Left ventricle myocardium inferior (tissue), 1 donor: Measurements from ENCODE around the gene SLC22A23. TPM values are rescaled to one million over a fixed set of nuclear protein-coding genes. Genes with fewer than 3 reads are reported as not detected.

ENCODE experiments used
- DNase-seq: peaks from one replicate; pipeline ENCODE4 v3.0.0-alpha.2; 2020
- H3K27ac ChIP-seq: fragments of 200-600 bp; replicated peaks from 2 replicates; pipeline ENCODE4 v1.8.0; 2021
- H3K27me3 ChIP-seq: fragments of 200-600 bp; 2 replicates; pipeline ENCODE4 v1.8.0; 2021; ENCODE audit warnings: low read depth
- H3K36me3 ChIP-seq: fragments of 200-600 bp; 2 replicates; pipeline ENCODE4 v1.8.0; 2021
- H3K4me1 ChIP-seq: fragments of 200-600 bp; 2 replicates; pipeline ENCODE4 v1.8.0; 2021
- H3K4me3 ChIP-seq: fragments of 200-600 bp; 2 replicates; pipeline ENCODE4 v1.8.0; 2021; ENCODE audit warnings: mild to moderate bottlenecking, moderate library complexity
- H3K9me3 ChIP-seq: fragments of 200-600 bp; replicated peaks from 2 replicates; pipeline ENCODE4 v1.8.0; 2021
- CTCF ChIP-seq: fragments of 200-600 bp; IDR thresholded peaks from 2 replicates; pipeline ENCODE4 v1.8.0; 2021; ENCODE audit warnings: antibody characterized with exemption, mild to moderate bottlenecking, borderline replicate concordance
- intact Hi-C: fragments of 100-400 bp; cut with micrococcal nuclease; formaldehyde crosslinking; loops from one replicate; pipeline ENCODE4 v1.11.0; 2022
- total RNA-seq: library from RNA; stranded (reverse); fragmentation: NEBNext Ultra II Directional; extraction: Animal tissue kit (Norgen Biotek cat#: 25700); gene quantifications from one replicate; pipeline ENCODE4 v1.2.1, GENCODE V29; 2021
- donor health status: DM: no; HTN: yes; CAD: no; lungs with severe emphysema.

The SLC22A23 gene
- total RNA-seq, 1 donor from 2014 or later: 7.0 TPM

DNA sequence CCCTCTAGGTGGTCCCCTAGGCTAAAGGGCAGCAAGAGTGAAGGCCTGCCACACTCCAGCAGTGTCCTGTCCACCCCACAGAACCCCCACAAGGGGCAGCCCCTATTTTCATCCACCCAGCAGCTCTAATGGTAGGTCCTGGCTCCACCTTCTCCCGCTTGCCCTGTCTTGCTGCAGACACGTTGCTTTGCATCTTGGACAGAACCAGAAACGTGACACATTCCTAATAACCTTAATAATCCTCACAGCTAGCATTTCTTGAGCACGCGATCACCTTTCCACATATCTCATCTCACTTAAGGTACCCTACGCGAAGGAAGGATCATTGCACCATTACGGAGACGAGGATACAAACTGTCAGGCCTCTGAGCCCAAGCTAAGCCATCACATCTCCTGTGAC, 11.7 kb upstream of the SLC22A23 start:
- no peaks in the 10 kb centered on the region for H3K36me3 ChIP-seq
- no peak overlapping the region for H3K4me3 ChIP-seq
- TF ChIP-seq CTCF: no peak
- no peak for DNase-seq
- intact Hi-C loops: no loop called here
- no peaks in the 10 kb centered on the region for H3K27me3 ChIP-seq
- no peaks in the 10 kb centered on the region for H3K9me3 ChIP-seq
- no peak overlapping the region for H3K27ac ChIP-seq
- peaks cover 10% of the 10 kb centered on the region for H3K4me1 ChIP-seq

- Histone ChIP-seq H3K27me3 (no peaks in the 10 kb centered on the region), H3K27ac (no peak overlapping the region), H3K36me3 (no peaks in the 10 kb centered on the region), H3K9me3 (no peaks in the 10 kb centered on the region), H3K4me3 (no peak overlapping the region), H3K4me1 (peaks cover 8% of the 10 kb centered on the region)
- no peak for DNase-seq
- TF ChIP-seq CTCF: no peak
- intact Hi-C loops: no loop called here
Measured at GRCh38 chr6:3467996-3468395, 11.1 kb upstream of the SLC22A23 start.

DNA sequence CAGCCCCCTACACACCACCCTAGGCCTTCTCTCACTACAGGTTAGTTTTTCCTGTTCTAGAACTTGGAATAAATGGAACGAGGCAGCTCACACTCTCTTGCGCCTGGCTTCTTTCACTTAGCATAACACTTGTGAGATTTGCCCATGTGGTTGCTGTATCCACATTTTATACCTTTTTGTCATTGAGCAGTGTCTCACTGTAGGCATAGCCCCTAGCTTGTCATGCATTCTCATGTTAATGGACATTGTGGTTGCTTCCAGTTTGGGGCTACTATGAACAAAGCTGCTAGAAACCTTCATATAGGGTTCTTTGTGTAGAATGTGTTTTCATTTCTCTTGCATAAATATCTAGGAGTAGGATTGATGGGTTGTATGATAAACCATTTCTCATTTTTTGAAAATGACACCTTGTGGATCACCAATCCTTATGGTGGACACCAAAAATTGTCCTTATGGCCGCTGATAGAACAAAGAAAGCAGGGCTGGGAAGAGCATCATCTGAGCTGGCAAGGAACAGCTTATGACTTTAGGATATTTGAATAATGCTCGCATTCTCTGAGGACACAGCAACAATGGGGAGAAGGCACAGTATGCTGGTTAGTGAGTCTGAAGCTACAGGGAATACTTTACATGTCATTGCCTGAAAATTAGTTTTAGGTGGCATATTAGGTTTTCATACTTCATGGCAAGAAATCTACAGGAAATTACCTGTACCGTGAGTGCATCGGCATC, 9.8 kb upstream of the SLC22A23 start:
- H3K36me3 ChIP-seq: no peaks in the 10 kb centered on the region
- TF ChIP-seq CTCF: no peak

DNA sequence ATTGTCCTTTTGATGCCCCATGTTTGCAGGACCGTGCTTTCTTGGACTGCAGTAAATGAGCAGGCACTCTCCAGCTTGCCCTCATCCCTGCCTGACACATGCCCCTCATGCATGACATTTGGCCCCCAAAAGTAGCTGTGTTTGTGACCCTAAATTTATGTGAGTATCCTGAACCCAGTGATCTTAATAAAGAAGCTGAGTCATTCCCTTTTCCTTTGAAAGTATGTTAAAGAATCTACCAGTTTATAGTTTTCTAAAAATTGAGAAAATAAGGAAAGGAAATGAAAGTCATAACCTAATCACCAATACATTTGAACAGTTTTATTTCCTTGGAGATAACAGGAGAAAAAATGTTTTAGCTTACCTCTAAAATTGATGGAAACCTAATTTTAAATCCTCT, 3.4 kb upstream of the SLC22A23 start:
- no peak overlapping the region for H3K27ac ChIP-seq
- H3K9me3 ChIP-seq: no peaks in the 10 kb centered on the region
- H3K4me3 ChIP-seq: no peak overlapping the region
- peaks cover 21% of the 10 kb centered on the region for H3K4me1 ChIP-seq
- H3K36me3 ChIP-seq: no peaks in the 10 kb centered on the region
- TF ChIP-seq CTCF: no peak
- intact Hi-C loops: no loop called here
- peaks cover 7% of the 10 kb centered on the region for H3K27me3 ChIP-seq
- DNase-seq: no peak

More for the DNA sequence above, 9.8 kb upstream of the SLC22A23 start:
- no peaks in the 10 kb centered on the region for H3K4me1 ChIP-seq
- no peaks in the 10 kb centered on the region for H3K9me3 ChIP-seq
- H3K4me3 ChIP-seq: no peak overlapping the region
- no peak for DNase-seq
- intact Hi-C loops: no loop called here
- H3K27me3 ChIP-seq: no peaks in the 10 kb centered on the region
- H3K27ac ChIP-seq: no peak overlapping the region

DNA sequence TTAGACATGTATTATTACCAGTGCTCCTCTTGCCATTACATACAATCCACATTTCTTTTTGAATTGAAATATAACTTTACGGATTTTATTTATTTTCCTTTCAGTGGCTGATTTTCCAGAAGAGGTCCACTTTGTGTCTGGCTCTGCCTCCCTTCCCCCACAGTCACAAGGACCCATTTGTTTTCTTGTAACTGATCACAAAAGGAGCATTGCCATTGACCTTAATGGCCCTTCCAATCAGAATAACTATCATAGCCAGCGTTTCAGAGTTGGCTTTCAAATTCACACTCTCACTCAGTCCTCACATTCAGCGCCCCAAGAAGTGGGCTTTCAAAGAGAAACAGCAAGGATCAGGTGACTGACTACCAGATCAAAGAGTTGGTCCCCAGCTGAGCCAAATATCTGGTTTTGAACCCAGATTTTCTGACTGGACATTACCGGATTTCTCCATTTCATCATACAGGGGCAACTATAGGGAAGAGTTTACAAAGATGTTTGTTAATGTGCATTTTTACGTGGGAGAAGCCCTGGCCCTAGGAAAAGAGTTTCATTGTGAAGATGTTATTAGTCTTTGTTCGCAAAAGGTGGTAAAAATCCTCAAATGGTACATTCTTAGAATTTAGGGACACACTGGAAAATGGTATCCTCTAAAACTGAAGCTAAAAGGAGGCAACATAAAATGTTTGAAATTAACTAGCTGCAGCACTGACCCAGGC, 2.0 kb upstream of the SLC22A23 start:
- H3K27me3 ChIP-seq: peaks cover 21% of the 10 kb centered on the region
- peaks cover 35% of the 10 kb centered on the region for H3K4me1 ChIP-seq
- intact Hi-C loops: no loop called here
- no peak overlapping the region for H3K27ac ChIP-seq
- H3K36me3 ChIP-seq: no peaks in the 10 kb centered on the region
- no peak for DNase-seq
- no peaks in the 10 kb centered on the region for H3K9me3 ChIP-seq
- no peak for TF ChIP-seq CTCF
- H3K4me3 ChIP-seq: no peak overlapping the region
